CD4-positive, alpha-beta T cell treated with Interferon alpha-2 for 1 hour (primary cell): ENCODE measurements around the gene SOCS4.
"Not testable (repeated sequence)": the region's sequence is repeated elsewhere in the genome, so short reads cannot be mapped to it uniquely, and the experiment has no call there.

Experiments
- DNase-seq, 2 donors: peaks; one replicate each; pipeline ENCODE4 v3.0.0-alpha.2; 2020 to 2022

Gene SOCS4

GRCh38 chr14:55026793-55027561, at the start of gene SOCS4, which contains the start of gene WDHD1:
Gene SOCS4 (plus strand): TSS chr14:55027236. CDS start chr14:55043042, 15,806 bp downstream.
Gene WDHD1 (minus strand): TSS chr14:55027099. CDS start chr14:55026787, 312 bp downstream.
- peak; percentile 93 to 96 for DNase-seq

GRCh38 chr14:54979039-54979438, 48.0 kb upstream of the SOCS4 start:
- no peak for DNase-seq

GRCh38 chr14:54981698-54982097, 45.3 kb upstream of the SOCS4 start:
- peak in 1 of 2 donors; percentile 8 for DNase-seq

- no peak for DNase-seq
Measured at GRCh38 chr14:54985156-54985555, 41.9 kb upstream of the SOCS4 start.

GRCh38 chr14:55000381-55000780, 26.7 kb upstream of the SOCS4 start:
- DNase-seq = peak in 1 of 2 donors; percentile 6

GRCh38 chr14:55005071-55005470, 22.0 kb upstream of the SOCS4 start:
- no peak for DNase-seq

GRCh38 chr14:55015006-55015405, 12.0 kb upstream of the SOCS4 start:
- DNase-seq = no peak

- no peak for DNase-seq
Measured at GRCh38 chr14:55019968-55020554, 7.0 kb upstream of the SOCS4 start.

GRCh38 chr14:55024365-55024764, 2.7 kb upstream of the SOCS4 start:
- DNase-seq = not testable (repeated sequence)

- DNase-seq = no peak
Measured at GRCh38 chr14:55025948-55026347, 1.1 kb upstream of the SOCS4 start.

- no peak for DNase-seq
Measured at GRCh38 chr14:55026441-55026792, 619 bp upstream of the SOCS4 start.

- DNase-seq = no peak
Measured at GRCh38 chr14:55028066-55028465, 1.0 kb downstream of the SOCS4 start.

- no peak for DNase-seq
Measured at GRCh38 chr14:55028476-55028875, 1.4 kb downstream of the SOCS4 start.

GRCh38 chr14:55031190-55031589, 4.2 kb downstream of the SOCS4 start:
- no peak for DNase-seq

- DNase-seq = not testable (repeated sequence)
Measured at GRCh38 chr14:55037995-55038394, 11.0 kb downstream of the SOCS4 start.

- DNase-seq = no peak
Measured at GRCh38 chr14:55038708-55039107, 11.7 kb downstream of the SOCS4 start.

- DNase-seq = no peak
Measured at GRCh38 chr14:55043528-55043927, 16.5 kb downstream of the SOCS4 start.

GRCh38 chr14:55045087-55045486, 18.1 kb downstream of the SOCS4 start:
- DNase-seq = no peak

- no peak for DNase-seq
Measured at GRCh38 chr14:55047301-55048053, 20.4 kb downstream of the SOCS4 start.

- DNase-seq = no peak
Measured at GRCh38 chr14:55048900-55049436, 21.9 kb downstream of the SOCS4 start.

- DNase-seq = no peak
Measured at GRCh38 chr14:55051165-55051422, 24.1 kb downstream of the SOCS4 start.

- DNase-seq = peak; percentile 89 to 93
Measured at GRCh38 chr14:55051423-55052268, 24.6 kb downstream of the SOCS4 start, which contains the start of gene MAPK1IP1L. Gene MAPK1IP1L (plus strand): TSS chr14:55051647. CDS start chr14:55061684, 10,037 bp downstream.
